Left hindlimb (tissue), 1 donor: Measurements from ENCODE around the gene GYS2.

Source experiments
- DNase-seq: peaks from one replicate; pipeline ENCODE4 v3.0.0-alpha.2; 2018

GYS2 gene

GRCh38 chr12:21501258-21502163 is 103.1 kb downstream of the GYS2 start, which contains the start of the genes GOLT1B and RECQL:
Gene GOLT1B, plus strand, starts transcription at chr12:21501789. Its CDS starts 135 bp downstream, at chr12:21501924.
Gene RECQL, minus strand, starts transcription at chr12:21501635. Its CDS starts 2,065 bp downstream, at chr12:21499570.
- peak; percentile 96 for DNase-seq

DNA sequence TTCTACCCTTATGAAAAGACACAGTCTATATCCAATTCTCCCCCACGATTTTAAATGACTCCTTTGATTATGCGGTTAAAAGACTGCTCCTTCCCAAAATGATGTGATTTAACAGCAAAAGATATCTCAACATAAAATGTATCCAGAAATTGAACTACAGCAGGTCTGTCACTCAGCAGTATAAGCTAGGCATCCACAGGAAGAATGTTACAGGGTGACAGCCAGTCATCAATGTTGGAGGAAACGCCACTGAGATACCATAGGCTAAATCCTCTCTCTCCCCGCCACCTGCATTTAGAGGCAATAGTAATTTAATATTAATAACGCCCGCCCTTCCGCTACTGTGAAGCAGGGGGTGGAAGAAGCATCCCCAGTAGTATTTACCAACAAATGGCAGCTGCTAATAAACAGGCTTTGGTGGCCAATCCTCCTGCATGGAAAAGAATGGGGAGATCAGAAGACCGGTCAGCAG is 103.8 kb downstream of the GYS2 start:
- DNase-seq, result no peak

DNA sequence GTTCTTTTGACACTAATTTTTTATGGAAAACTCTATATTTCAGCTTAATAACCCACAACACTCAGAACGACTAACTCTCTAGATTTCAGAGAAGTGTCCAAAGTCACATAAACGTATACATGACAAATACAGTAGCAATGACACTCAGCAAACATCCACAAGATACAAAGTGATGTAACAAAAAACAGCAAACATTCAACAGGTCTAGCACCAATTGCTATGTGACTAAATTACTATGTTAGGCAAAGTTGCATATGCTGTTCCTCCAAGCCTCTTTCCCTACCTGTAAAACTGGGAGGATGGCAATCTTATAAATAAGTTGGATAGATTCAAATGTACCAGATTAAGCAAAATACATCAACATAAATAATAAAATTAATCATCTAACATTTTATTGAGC is 104.9 kb downstream of the GYS2 start:
- no peak for DNase-seq
